Endothelial cell of umbilical vein (primary cell): ENCODE results near the gene DNAJB1. TPM values are rescaled to one million over a fixed set of nuclear protein-coding genes. Genes with fewer than 3 reads are reported as not detected.

Experiments
- BruUV-seq: library from RNA; stranded (reverse); fragments of 400-500 nt; replicated peaks from 2 replicates; lab custom pipeline; 2021; lab: Mats Ljungman, UMichigan
- CTCF ChIA-PET: fragments of 300-600, 350-600 bp; sonication (Branson Sonifier 250); formaldehyde crosslinking; loops from one replicate; lab custom pipeline; 2021; ENCODE audit warnings: antibody characterized with exemption, inconsistent platforms; lab: Charles Lee
- POLR2A ChIA-PET: fragments of 300-600, 350-600 bp; sonication (Branson Sonifier 250); formaldehyde crosslinking; loops from one replicate; lab custom pipeline; 2021; ENCODE audit warnings: antibody characterized with exemption, inconsistent platforms; lab: Charles Lee
- DNase-seq: peaks from one replicate; pipeline ENCODE4 v3.0.0-alpha.2; 2011; ENCODE audit warnings: low read depth, low spot score
- FAIRE-seq: peaks from 2 replicates; lab custom pipeline; 2011; peaks lifted over from hg19 to GRCh38; lab: Jason Lieb, UNC
- H2AFZ ChIP-seq: 2 replicates; pipeline ENCODE4 v1.6.0; 2012; ENCODE audit warnings: low read depth, low read length, control low read depth, inconsistent platforms
- H3K27ac ChIP-seq: 2 replicates; pipeline ENCODE4 v1.5.1; 2011; ENCODE audit warnings: low read depth, mild to moderate bottlenecking, control low read depth, low read length, moderate library complexity; ENCODE audit not compliant: insufficient read depth
- H3K27me3 ChIP-seq, 2 experiments: 2 replicates each; pipeline versions ENCODE4 v1.6.0 to v1.6.1; 2011; ENCODE audit warnings: low read length in 2 of 2, mixed read lengths in 1 of 2; ENCODE audit not compliant: control insufficient read depth in 2 of 2, insufficient read depth in 2 of 2
- H3K36me3 ChIP-seq, 2 experiments: 2 replicates in 1 of 2; 3 replicates in 1 of 2; pipeline ENCODE4 v1.5.1; 2011; ENCODE audit warnings: low read length in 2 of 2, mild to moderate bottlenecking in 1 of 2, moderate library complexity in 1 of 2; ENCODE audit not compliant: control insufficient read depth in 2 of 2, insufficient read depth in 2 of 2; ENCODE audit errors: extremely low read depth in 1 of 2
- H3K4me1 ChIP-seq: 3 replicates; pipeline ENCODE4 v1.5.1; 2011; ENCODE audit warnings: mild to moderate bottlenecking, low read length; ENCODE audit not compliant: control insufficient read depth, insufficient read depth; ENCODE audit errors: extremely low read depth
- H3K4me2 ChIP-seq: 2 replicates; pipeline ENCODE4 v1.6.1; 2011; ENCODE audit warnings: low read length, control low read depth, mixed read lengths; ENCODE audit not compliant: insufficient read depth
- H3K4me3 ChIP-seq, 3 experiments: fragments of 200-600 bp in 1 of 3; sonication (generic), shearing (Covaris generic) in 1 of 3; replicated peaks in 1 of 3; 2 replicates each; pipeline ENCODE4 v1.5.1; 2011 to 2016; ENCODE audit warnings: control low read depth in 3 of 3, low read length in 3 of 3, mild to moderate bottlenecking in 2 of 3, inconsistent platforms in 1 of 3, low read depth in 1 of 3, moderate library complexity in 1 of 3; ENCODE audit not compliant: insufficient read depth in 1 of 3
- H3K79me2 ChIP-seq: 2 replicates; pipeline ENCODE4 v1.6.0; 2012; ENCODE audit warnings: low read length, inconsistent platforms; ENCODE audit not compliant: control insufficient read depth, insufficient read depth
- H3K9ac ChIP-seq: replicated peaks from 2 replicates; pipeline ENCODE3; 2011; ENCODE audit warnings: low read length, control low read depth; ENCODE audit not compliant: insufficient read depth; ENCODE audit errors: extremely low read depth
- H3K9me1 ChIP-seq: replicated peaks from 3 replicates; pipeline ENCODE4 v1.6.0; 2011; ENCODE audit warnings: mild to moderate bottlenecking, low read length; ENCODE audit not compliant: control insufficient read depth, insufficient read depth; ENCODE audit errors: extremely low read depth
- H3K9me3 ChIP-seq: replicated peaks from 2 replicates; pipeline ENCODE4 v1.5.1; 2012; ENCODE audit warnings: low read length, inconsistent platforms; ENCODE audit not compliant: control insufficient read depth, insufficient read depth
- H4K20me1 ChIP-seq: replicated peaks from 2 replicates; pipeline ENCODE3; 2011; ENCODE audit warnings: mild to moderate bottlenecking, low read length; ENCODE audit not compliant: control insufficient read depth, insufficient read depth; ENCODE audit errors: extremely low read depth
- EZH2 ChIP-seq: IDR thresholded peaks from 2 replicates; pipeline ENCODE4 v1.6.1; 2012; ENCODE audit warnings: borderline replicate concordance, low read depth, mild to moderate bottlenecking, moderate library complexity, low read length, inconsistent platforms; ENCODE audit not compliant: severe bottlenecking
- FOS ChIP-seq: IDR thresholded peaks from 2 replicates; pipeline ENCODE4 v1.6.1; 2011; ENCODE audit warnings: mild to moderate bottlenecking, low read length, moderate library complexity, borderline replicate concordance; ENCODE audit not compliant: insufficient read depth
- GATA2 ChIP-seq: IDR thresholded peaks from 2 replicates; pipeline ENCODE4 v1.7.0; 2011; ENCODE audit warnings: low read depth, mild to moderate bottlenecking, moderate library complexity, mixed read lengths, low read length; ENCODE audit not compliant: insufficient read length, insufficient read depth
- JUN ChIP-seq: IDR thresholded peaks from 2 replicates; pipeline ENCODE4 v1.6.1; 2011; ENCODE audit warnings: borderline replicate concordance, low read depth; ENCODE audit not compliant: insufficient read length, insufficient read depth
- MAX ChIP-seq: IDR thresholded peaks from 2 replicates; pipeline ENCODE4 v1.6.1; 2011; ENCODE audit not compliant: insufficient read depth, insufficient read length
- MYC ChIP-seq: IDR thresholded peaks from one replicate; pipeline ENCODE4 v1.6.1; 2011; ENCODE audit warnings: mild to moderate bottlenecking, low read depth, low read length
- POLR2AphosphoS5 ChIP-seq: IDR thresholded peaks from 2 replicates; pipeline ENCODE4 v1.6.1; 2012; ENCODE audit warnings: low read depth, mild to moderate bottlenecking, control low read depth, low read length, moderate library complexity; ENCODE audit not compliant: insufficient read depth
- dilution Hi-C: fragments of 300-500 bp; cut with MboI; formaldehyde crosslinking; loops from one replicate; pipeline ENCODE4 v1.15.0; 2019; ENCODE audit warnings: low sequenced_read_pairs; ENCODE audit not compliant: extremely low pct_ligation_motif_present
- intact Hi-C: fragments of 100-400 bp; cut with micrococcal nuclease; formaldehyde crosslinking; loops from one replicate; pipeline ENCODE4 v1.10.0; 2022
- polyA plus RNA-seq, 4 experiments: library from polyadenylated mRNA; depleted of rRNA in 3 of 4; stranded (reverse) in 3 of 4; unstranded in 1 of 4; fragments of >200 nt; gene quantifications; 2 replicates each; pipeline versions ENCODE4 v1.2.1 to v1.2.3, GENCODE V29; 2011 to 2012; ENCODE audit warnings: missing spikeins in 1 of 4
- total RNA-seq: library from RNA; stranded (reverse); gene quantifications from 2 replicates; pipeline ENCODE4 v1.2.3, GENCODE V29; 2021
- TF ChIP-seq, protein P1 (sequence below), 2 donors: IDR thresholded peaks; 1 replicate in 1 of 2; 2 replicates in 1 of 2; pipeline ENCODE4 v1.5.1; 2011; ENCODE audit warnings: low read length in 2 of 2, mild to moderate bottlenecking in 2 of 2, moderate library complexity in 2 of 2, control low read depth in 1 of 2, inconsistent platforms in 1 of 2, low read depth in 1 of 2; ENCODE audit not compliant: insufficient read depth in 1 of 2; ENCODE audit errors: extremely low read depth in 1 of 2

The DNAJB1 gene
- total and polyA plus RNA-seq, 2 donors (not counting 3 experiments of a cell fraction or from before 2014, with no cell fraction given): 58.6 to 59.8 TPM

DNA sequence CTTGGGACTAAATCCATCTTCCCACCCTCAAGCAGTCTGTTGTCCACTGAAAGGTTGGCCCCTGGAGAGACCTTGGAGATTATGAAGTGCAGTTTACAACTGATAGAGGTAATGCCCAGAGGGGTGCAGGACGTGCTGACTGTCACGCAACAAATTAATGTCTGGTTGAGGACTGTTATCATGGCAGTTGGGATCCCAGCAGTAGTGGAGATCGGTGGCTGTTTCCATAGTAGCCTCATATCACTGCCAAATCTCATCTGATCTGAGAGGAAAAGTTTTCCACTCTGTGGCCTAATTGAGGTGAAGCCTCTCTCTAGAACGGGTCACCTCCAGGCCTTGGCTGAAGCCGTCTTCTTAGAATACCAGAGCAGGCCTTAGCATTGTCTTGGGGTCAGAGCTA lies 15.3 kb upstream of the DNAJB1 start:
- Histone ChIP-seq H3K4me3 (no peak overlapping the region), H3K27ac (no peak overlapping the region), H3K9me3 (no peaks in the 10 kb centered on the region), H3K4me1 (peaks cover 7% of the 10 kb centered on the region), H3K9me1 (no peaks in the 10 kb centered on the region), H3K27me3 (no peaks in the 10 kb centered on the region), H3K9ac (no peak overlapping the region), H3K79me2 (peaks cover 23% of the 10 kb centered on the region), H2AFZ (no peak overlapping the region), H3K36me3 (no peaks in the 10 kb centered on the region), H4K20me1 (no peaks in the 10 kb centered on the region), H3K4me2 (no peak overlapping the region)
- ChIA-PET CTCF (no interaction called here), POLR2A (no interaction called here)
- FAIRE-seq: no peak
- intact Hi-C loops (no loop called here), dilution Hi-C loops (no loop called here)
- TF ChIP-seq, protein P1, sequence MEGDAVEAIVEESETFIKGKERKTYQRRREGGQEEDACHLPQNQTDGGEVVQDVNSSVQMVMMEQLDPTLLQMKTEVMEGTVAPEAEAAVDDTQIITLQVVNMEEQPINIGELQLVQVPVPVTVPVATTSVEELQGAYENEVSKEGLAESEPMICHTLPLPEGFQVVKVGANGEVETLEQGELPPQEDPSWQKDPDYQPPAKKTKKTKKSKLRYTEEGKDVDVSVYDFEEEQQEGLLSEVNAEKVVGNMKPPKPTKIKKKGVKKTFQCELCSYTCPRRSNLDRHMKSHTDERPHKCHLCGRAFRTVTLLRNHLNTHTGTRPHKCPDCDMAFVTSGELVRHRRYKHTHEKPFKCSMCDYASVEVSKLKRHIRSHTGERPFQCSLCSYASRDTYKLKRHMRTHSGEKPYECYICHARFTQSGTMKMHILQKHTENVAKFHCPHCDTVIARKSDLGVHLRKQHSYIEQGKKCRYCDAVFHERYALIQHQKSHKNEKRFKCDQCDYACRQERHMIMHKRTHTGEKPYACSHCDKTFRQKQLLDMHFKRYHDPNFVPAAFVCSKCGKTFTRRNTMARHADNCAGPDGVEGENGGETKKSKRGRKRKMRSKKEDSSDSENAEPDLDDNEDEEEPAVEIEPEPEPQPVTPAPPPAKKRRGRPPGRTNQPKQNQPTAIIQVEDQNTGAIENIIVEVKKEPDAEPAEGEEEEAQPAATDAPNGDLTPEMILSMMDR (IDR thresholded peaks at IDR 0.05; ENCODE audit: extremely low read depth in 1 of 2, insufficient read depth in 1 of 2, low read depth in 1 of 2, low read length in 2 of 2): no peak
- TF ChIP-seq GATA2: no peak
- no peak for TF ChIP-seq MAX
- TF ChIP-seq POLR2AphosphoS5: no peak
- no peak for TF ChIP-seq MYC
- no peak for TF ChIP-seq JUN
- TF ChIP-seq EZH2: no peak
- TF ChIP-seq FOS: no peak
- no peak for DNase-seq
- no TSS peak for BruUV-seq
